ENCODE measurements around the gene TBCCD1. TPM values are rescaled to one million over a fixed set of nuclear protein-coding genes. Genes with fewer than 3 reads are reported as not detected.

Gene TBCCD1
- total RNA-seq, 1 experiment from 2014 or later = 14.5 TPM

- CTCF ChIA-PET = no interaction called here
- TF ChIP-seq CTCF (IDR thresholded peaks at IDR 0.05) (no peak), REST (IDR thresholded peaks at IDR 0.05; ENCODE audit: insufficient read depth in 1 of 2, low read depth in 2 of 2, low read length in 1 of 2) (no peak), TCF7L2 (IDR thresholded peaks at IDR 0.05; ENCODE audit: low read depth, low read length) (no peak), SIN3A (IDR thresholded peaks at IDR 0.05; ENCODE audit: borderline replicate concordance, insufficient read depth, low read depth, low read length) (no peak), POLR2AphosphoS5 (IDR thresholded peaks at IDR 0.05; ENCODE audit: low read depth, low read length) (no peak)
- Histone ChIP-seq H3K27ac (ENCODE audit: low read length) (no peak overlapping the region), H3K4me1 (ENCODE audit: control insufficient read depth, insufficient read depth, low read length) (no peaks in the 10 kb centered on the region), H3K27me3 (ENCODE audit: control insufficient read depth, insufficient read depth, low read length) (no peaks in the 10 kb centered on the region), H3K36me3 (ENCODE audit: control insufficient read depth, insufficient read depth, low read length) (no peaks in the 10 kb centered on the region), H3K4me3 (ENCODE audit: low read depth in 2 of 2, low read length in 2 of 2) (no peak overlapping the region), H3K9me3 (ENCODE audit: control insufficient read depth, insufficient read depth, low read depth, low read length) (no peaks in the 10 kb centered on the region)
- DNase-seq (ENCODE audit: low read depth, low spot score) (no peak), ATAC-seq (no peak)
- POLR2A ChIA-PET = no interaction called here
- BruUV-seq (replicated peaks) = no TSS peak
- in situ Hi-C loops (cut with HindIII; ENCODE audit: low pct_unique_long_range_greater_than_20kb, low sequenced_read_pairs) (no loop called here), intact Hi-C loops (cut with micrococcal nuclease; ENCODE audit: unreplicated experiment) (no loop called here)
Observed at GRCh38 chr3:186598108-186598784, 31.1 kb upstream of the TBCCD1 start.

- in situ Hi-C loops (cut with HindIII; ENCODE audit: low pct_unique_long_range_greater_than_20kb, low sequenced_read_pairs) (no loop called here), intact Hi-C loops (cut with micrococcal nuclease; ENCODE audit: unreplicated experiment) (no loop called here)
- no peaks in the 10 kb centered on the region for H3K27me3 ChIP-seq (ENCODE audit: control insufficient read depth, insufficient read depth, low read length)
- DNase-seq (ENCODE audit: low read depth, low spot score) (no peak), ATAC-seq (no peak)
- no peak overlapping the region for H3K27ac ChIP-seq (ENCODE audit: low read length)
- no TSS peak for BruUV-seq (replicated peaks)
- ChIA-PET POLR2A (no interaction called here), CTCF (interaction anchor here (0.7 to 1.1 kb wide), 4 partner anchors 14 to 533 kb away, joined by 3 to 17 read pairs (median 4); no protein-coding TSS in a partner anchor)
- H3K4me3 ChIP-seq (ENCODE audit: low read depth in 2 of 2, low read length in 2 of 2) = no peak overlapping the region; a peak in 1 of 4 replicates
- H3K4me1 ChIP-seq (ENCODE audit: control insufficient read depth, insufficient read depth, low read length) = no peaks in the 10 kb centered on the region
- H3K9me3 ChIP-seq (ENCODE audit: control insufficient read depth, insufficient read depth, low read depth, low read length) = no peaks in the 10 kb centered on the region
- no peaks in the 10 kb centered on the region for H3K36me3 ChIP-seq (ENCODE audit: control insufficient read depth, insufficient read depth, low read length)
- TF ChIP-seq CTCF (IDR thresholded peaks at IDR 0.05) (no peak), SIN3A (IDR thresholded peaks at IDR 0.05; ENCODE audit: borderline replicate concordance, insufficient read depth, low read depth, low read length) (no peak), POLR2AphosphoS5 (IDR thresholded peaks at IDR 0.05; ENCODE audit: low read depth, low read length) (no peak), TCF7L2 (IDR thresholded peaks at IDR 0.05; ENCODE audit: low read depth, low read length) (no peak), REST (IDR thresholded peaks at IDR 0.05; ENCODE audit: insufficient read depth in 1 of 2, low read depth in 2 of 2, low read length in 1 of 2) (no peak)
Observed at GRCh38 chr3:186596568-186597287, 29.6 kb upstream of the TBCCD1 start.

All from Panc1 (cell line).